Measurements from ENCODE around the gene ZBTB16. TPM values are rescaled to one million over a fixed set of nuclear protein-coding genes. Genes with fewer than 3 reads are reported as not detected.

The ZBTB16 gene
- total and polyA plus RNA-seq, 8 donors, result 3.4 to 55.6 (median 9.5) TPM

GRCh38 chr11:114152162-114152561, 92.7 kb downstream of the ZBTB16 start:
- ATAC-seq, result no peak
- Histone ChIP-seq H3K27ac (no peak overlapping the region), H3K36me3 (peaks cover 0 to 11% of the 10 kb centered on the region in 2 donors), H3K4me1 (peaks cover 30 to 80% of the 10 kb centered on the region in 2 donors), H3K27me3 (no peaks in the 10 kb centered on the region), H3K4me3 (no peak overlapping the region), H3K9me3 (no peaks in the 10 kb centered on the region)
- no peak for TF ChIP-seq CTCF (IDR thresholded peaks at IDR 0.05)
- intact Hi-C loops (cut with DNase I), result no loop called here
- DNase-seq, result no peak

GRCh38 chr11:114152785-114153184, 93.3 kb downstream of the ZBTB16 start:
- Histone ChIP-seq H3K9me3 (no peaks in the 10 kb centered on the region), H3K36me3 (peaks cover 0 to 16% of the 10 kb centered on the region in 2 donors), H3K27ac (peak overlapping the region in 1 of 2 donors; percentile 60), H3K27me3 (no peaks in the 10 kb centered on the region), H3K4me3 (no peak overlapping the region), H3K4me1 (peaks cover 30 to 80% of the 10 kb centered on the region in 2 donors)
- no peak for TF ChIP-seq CTCF (IDR thresholded peaks at IDR 0.05)
- intact Hi-C loops (cut with DNase I), result no loop called here
- no peak for DNase-seq
- ATAC-seq, result no peak

- no peak overlapping the region for H3K4me3 ChIP-seq
- peak overlapping the region in 1 of 2 donors; percentile 60 for H3K27ac ChIP-seq
- H3K4me1 ChIP-seq, result peaks cover 31 to 81% of the 10 kb centered on the region in 2 donors
- H3K9me3 ChIP-seq, result no peaks in the 10 kb centered on the region
- intact Hi-C loops (cut with DNase I), result no loop called here
- ATAC-seq (no peak), DNase-seq (no peak)
- TF ChIP-seq CTCF (IDR thresholded peaks at IDR 0.05), result no peak
- no peaks in the 10 kb centered on the region for H3K27me3 ChIP-seq
- H3K36me3 ChIP-seq, result peaks cover 0 to 16% of the 10 kb centered on the region in 2 donors
Observed at GRCh38 chr11:114153224-114153623, 93.7 kb downstream of the ZBTB16 start.

GRCh38 chr11:114154271-114155047, 94.9 kb downstream of the ZBTB16 start:
- Histone ChIP-seq H3K36me3 (peaks cover 0 to 22% of the 10 kb centered on the region in 2 donors), H3K4me3 (no peak overlapping the region), H3K27ac (peak overlapping the region; percentile 60 to 66), H3K9me3 (no peaks in the 10 kb centered on the region), H3K27me3 (no peaks in the 10 kb centered on the region), H3K4me1 (peaks cover 34 to 83% of the 10 kb centered on the region in 2 donors)
- TF ChIP-seq CTCF (IDR thresholded peaks at IDR 0.05), result no peak
- ATAC-seq, result peak; percentile 60
- intact Hi-C loops (cut with DNase I), result no loop called here
- peak in 2 of 4 donors; percentile 57 to 78 for DNase-seq

GRCh38 chr11:114155116-114155515, 95.6 kb downstream of the ZBTB16 start:
- no peak for TF ChIP-seq CTCF (IDR thresholded peaks at IDR 0.05)

More at GRCh38 chr11:114155116-114155515, 95.6 kb downstream of the ZBTB16 start:
- ATAC-seq (no peak), DNase-seq (no peak)
- no peaks in the 10 kb centered on the region for H3K27me3 ChIP-seq
- peak overlapping the region; percentile 60 to 66 for H3K27ac ChIP-seq
- H3K4me1 ChIP-seq, result peaks cover 32 to 83% of the 10 kb centered on the region in 2 donors
- H3K36me3 ChIP-seq, result peaks cover 0 to 22% of the 10 kb centered on the region in 2 donors
- intact Hi-C loops (cut with DNase I), result no loop called here
- no peaks in the 10 kb centered on the region for H3K9me3 ChIP-seq
- no peak overlapping the region for H3K4me3 ChIP-seq

Measured in left lung (tissue), 10 donors.